GM06990 (cell line): ENCODE data around the gene PAX1.

Experiments
- DNase-seq: peaks from one replicate; pipeline ENCODE4 v3.0.0-alpha.2; 2011; ENCODE audit not compliant: insufficient read length; ENCODE audit errors: extremely low read depth
- H3K27me3 ChIP-seq: replicated peaks from 2 replicates; pipeline ENCODE4 v1.6.0; 2011; ENCODE audit warnings: low read length; ENCODE audit not compliant: control insufficient read depth, insufficient read depth
- H3K36me3 ChIP-seq: 2 replicates; pipeline ENCODE4 v1.5.1; 2011; ENCODE audit warnings: low read length; ENCODE audit not compliant: control insufficient read depth, insufficient read depth
- H3K4me3 ChIP-seq: replicated peaks from 2 replicates; pipeline ENCODE4 v1.5.1; 2011; ENCODE audit warnings: low read depth, mild to moderate bottlenecking, control low read depth, low read length
- CTCF ChIP-seq: IDR thresholded peaks from 2 replicates; pipeline ENCODE4 v1.5.1; 2011; ENCODE audit warnings: low read length, control low read depth, mild to moderate bottlenecking, inconsistent platforms; ENCODE audit not compliant: insufficient read depth, poor library complexity, severe bottlenecking

PAX1 gene

GRCh38 chr20:21739161-21739560 lies 33.7 kb downstream of the PAX1 start:
- DNase-seq = no peak
- no peaks in the 10 kb centered on the region for H3K27me3 ChIP-seq
- H3K36me3 ChIP-seq = no peaks in the 10 kb centered on the region
- H3K4me3 ChIP-seq = no peak overlapping the region
- TF ChIP-seq CTCF = no peak

GRCh38 chr20:21739682-21740081 lies 34.2 kb downstream of the PAX1 start:
- H3K36me3 ChIP-seq = no peaks in the 10 kb centered on the region
- no peaks in the 10 kb centered on the region for H3K27me3 ChIP-seq
- no peak overlapping the region for H3K4me3 ChIP-seq
- DNase-seq = no peak
- no peak for TF ChIP-seq CTCF

- DNase-seq = no peak
- no peak overlapping the region for H3K4me3 ChIP-seq
- no peaks in the 10 kb centered on the region for H3K36me3 ChIP-seq
- TF ChIP-seq CTCF = no peak
- no peaks in the 10 kb centered on the region for H3K27me3 ChIP-seq
Observed at GRCh38 chr20:21741266-21741665, 35.8 kb downstream of the PAX1 start.

- Histone ChIP-seq H3K4me3 (no peak overlapping the region), H3K36me3 (no peaks in the 10 kb centered on the region), H3K27me3 (no peaks in the 10 kb centered on the region)
- no peak for TF ChIP-seq CTCF
- DNase-seq = no peak
Observed at GRCh38 chr20:21762646-21763045, 57.2 kb downstream of the PAX1 start.

GRCh38 chr20:21767200-21767738 lies 61.8 kb downstream of the PAX1 start:
- no peak overlapping the region for H3K4me3 ChIP-seq
- no peak for TF ChIP-seq CTCF
- no peaks in the 10 kb centered on the region for H3K36me3 ChIP-seq
- DNase-seq = no peak
- H3K27me3 ChIP-seq = no peaks in the 10 kb centered on the region

GRCh38 chr20:21767739-21768223 lies 62.3 kb downstream of the PAX1 start:
- TF ChIP-seq CTCF = peak; percentile 50
- peak; percentile 16 for DNase-seq
- no peaks in the 10 kb centered on the region for H3K36me3 ChIP-seq
- no peak overlapping the region for H3K4me3 ChIP-seq
- no peaks in the 10 kb centered on the region for H3K27me3 ChIP-seq
